ENCODE results near the gene XPNPEP2.

GRCh38 chrX:129695937-129696336 lies 42.8 kb upstream of the XPNPEP2 start:
- TF ChIP-seq, protein P1, sequence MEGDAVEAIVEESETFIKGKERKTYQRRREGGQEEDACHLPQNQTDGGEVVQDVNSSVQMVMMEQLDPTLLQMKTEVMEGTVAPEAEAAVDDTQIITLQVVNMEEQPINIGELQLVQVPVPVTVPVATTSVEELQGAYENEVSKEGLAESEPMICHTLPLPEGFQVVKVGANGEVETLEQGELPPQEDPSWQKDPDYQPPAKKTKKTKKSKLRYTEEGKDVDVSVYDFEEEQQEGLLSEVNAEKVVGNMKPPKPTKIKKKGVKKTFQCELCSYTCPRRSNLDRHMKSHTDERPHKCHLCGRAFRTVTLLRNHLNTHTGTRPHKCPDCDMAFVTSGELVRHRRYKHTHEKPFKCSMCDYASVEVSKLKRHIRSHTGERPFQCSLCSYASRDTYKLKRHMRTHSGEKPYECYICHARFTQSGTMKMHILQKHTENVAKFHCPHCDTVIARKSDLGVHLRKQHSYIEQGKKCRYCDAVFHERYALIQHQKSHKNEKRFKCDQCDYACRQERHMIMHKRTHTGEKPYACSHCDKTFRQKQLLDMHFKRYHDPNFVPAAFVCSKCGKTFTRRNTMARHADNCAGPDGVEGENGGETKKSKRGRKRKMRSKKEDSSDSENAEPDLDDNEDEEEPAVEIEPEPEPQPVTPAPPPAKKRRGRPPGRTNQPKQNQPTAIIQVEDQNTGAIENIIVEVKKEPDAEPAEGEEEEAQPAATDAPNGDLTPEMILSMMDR (IDR thresholded peaks at IDR 0.05), result no peak
- no peak for TF ChIP-seq POLR2A (IDR thresholded peaks at IDR 0.05)
